ENCODE results near the gene TNIK. TPM values are rescaled to one million over a fixed set of nuclear protein-coding genes. Genes with fewer than 3 reads are reported as not detected.

TNIK gene
- total and polyA plus RNA-seq, 2 of the 4 experiments (the other 2 are of a cell fraction) = 3.4 to 6.3 TPM

- POLR2A ChIA-PET (ENCODE audit: unreplicated experiment) = no interaction called here
- dilution Hi-C loops (cut with HindIII; ENCODE audit: low sequenced_read_pairs, unreplicated experiment) = no loop called here
- no peak overlapping the region for H3K18ac ChIP-seq (ENCODE audit: low read depth, low read length)
- no peak overlapping the region for H2BK15ac ChIP-seq (ENCODE audit: low read depth, low read length)
- no peak overlapping the region for H3K4ac ChIP-seq (ENCODE audit: low read depth, low read length)
- no peak overlapping the region for H2AK5ac ChIP-seq (ENCODE audit: low read depth, low read length)
- H2AFZ ChIP-seq (replicated peaks; ENCODE audit: low read length, poor library complexity) = no peak overlapping the region
- in situ Hi-C loops (cut with MboI; ENCODE audit: low sequenced_read_pairs) = loop anchor here (5.0 to 10.0 kb wide), 2 partner anchors 225 to 378 kb away; no protein-coding TSS in a partner anchor
- H4K8ac ChIP-seq (ENCODE audit: low read depth in 2 of 2, low read length in 2 of 2) = no peak overlapping the region
- H4K20me1 ChIP-seq (ENCODE audit: insufficient read depth, low read length) = no peaks in the 10 kb centered on the region
- no peaks in the 10 kb centered on the region for H3K27me3 ChIP-seq (ENCODE audit: control insufficient read depth, insufficient read depth, low read length)
- no peaks in the 10 kb centered on the region for H3K9me1 ChIP-seq (ENCODE audit: insufficient read depth, low read length)
- H4K91ac ChIP-seq (ENCODE audit: insufficient read depth, low read depth, low read length) = no peak overlapping the region
- H4K5ac ChIP-seq (ENCODE audit: low read depth, low read length) = no peak overlapping the region
- H3K4me3 ChIP-seq (ENCODE audit: insufficient read depth, low read depth, low read length) = no peak overlapping the region
- no peak overlapping the region for H3K9ac ChIP-seq (ENCODE audit: low read depth, low read length)
- no peak overlapping the region for H3K23ac ChIP-seq (ENCODE audit: low read depth, low read length)
- no peaks in the 10 kb centered on the region for H3K9me3 ChIP-seq (ENCODE audit: control insufficient read depth, insufficient read depth, low read length)
- DNase-seq (no peak), ATAC-seq (ENCODE audit: low read depth) (no peak)
- H3K56ac ChIP-seq (ENCODE audit: extremely low read depth, insufficient read depth, low read length) = no peak overlapping the region
- H2BK20ac ChIP-seq (ENCODE audit: low read depth, low read length) = no peak overlapping the region
- no peak overlapping the region for H2BK120ac ChIP-seq (ENCODE audit: low read depth, low read length)
- no peaks in the 10 kb centered on the region for H3K36me3 ChIP-seq (ENCODE audit: control insufficient read depth, insufficient read depth, low read length)
- intact Hi-C loops (cut with micrococcal nuclease) = no loop called here
- no TSS peak for BruUV-seq (replicated peaks)
- H3K27ac ChIP-seq (ENCODE audit: insufficient read depth, low read length) = no peak overlapping the region
- no peak overlapping the region for H2BK5ac ChIP-seq (ENCODE audit: low read depth, low read length, poor library complexity, severe bottlenecking)
- no peaks in the 10 kb centered on the region for H3K79me1 ChIP-seq (ENCODE audit: low read depth in 1 of 2, low read length in 2 of 2)
- CTCF ChIA-PET = no interaction called here
- TF ChIP-seq MAZ (IDR thresholded peaks at IDR 0.05; ENCODE audit: borderline replicate concordance, low read depth, low read length) (no peak), ELK1 (IDR thresholded peaks at IDR 0.05; ENCODE audit: borderline replicate concordance, low read depth, low read length) (no peak)
- 0 out of 2 replicates have a peak, but pooled peaks cover 1% of the 10 kb centered on the region for H3K4me1 ChIP-seq (ENCODE audit: control insufficient read depth, insufficient read depth, low read length)
- H3K4me2 ChIP-seq (ENCODE audit: low read depth, low read length) = no peak overlapping the region
- no peak overlapping the region for H3K14ac ChIP-seq (replicated peaks; ENCODE audit: low read depth, low read length)
- H2AK9ac ChIP-seq (replicated peaks; ENCODE audit: low read depth, low read length, poor library complexity) = no peak overlapping the region
- WGBS, 2 experiments (ENCODE audit: extremely low coverage in 2 of 2, insufficient read length in 1 of 2) = no CpG with 5 or more reads among the region's 3 CpGs
These were observed 270.7 kb downstream of the TNIK start for GRCh38 chr3:171189394-171190080.

Data from IMR-90 (cell line).